ENCODE results near the gene CACNB3. TPM values are rescaled to one million over a fixed set of nuclear protein-coding genes. Genes with fewer than 3 reads are reported as not detected.

The CACNB3 gene
- total and polyA plus RNA-seq, 9 of the 15 experiments (the other 6 are each of a cell fraction or from before 2014, with no cell fraction given): 0.24 to 2.0 (median 1.5) TPM

DNA sequence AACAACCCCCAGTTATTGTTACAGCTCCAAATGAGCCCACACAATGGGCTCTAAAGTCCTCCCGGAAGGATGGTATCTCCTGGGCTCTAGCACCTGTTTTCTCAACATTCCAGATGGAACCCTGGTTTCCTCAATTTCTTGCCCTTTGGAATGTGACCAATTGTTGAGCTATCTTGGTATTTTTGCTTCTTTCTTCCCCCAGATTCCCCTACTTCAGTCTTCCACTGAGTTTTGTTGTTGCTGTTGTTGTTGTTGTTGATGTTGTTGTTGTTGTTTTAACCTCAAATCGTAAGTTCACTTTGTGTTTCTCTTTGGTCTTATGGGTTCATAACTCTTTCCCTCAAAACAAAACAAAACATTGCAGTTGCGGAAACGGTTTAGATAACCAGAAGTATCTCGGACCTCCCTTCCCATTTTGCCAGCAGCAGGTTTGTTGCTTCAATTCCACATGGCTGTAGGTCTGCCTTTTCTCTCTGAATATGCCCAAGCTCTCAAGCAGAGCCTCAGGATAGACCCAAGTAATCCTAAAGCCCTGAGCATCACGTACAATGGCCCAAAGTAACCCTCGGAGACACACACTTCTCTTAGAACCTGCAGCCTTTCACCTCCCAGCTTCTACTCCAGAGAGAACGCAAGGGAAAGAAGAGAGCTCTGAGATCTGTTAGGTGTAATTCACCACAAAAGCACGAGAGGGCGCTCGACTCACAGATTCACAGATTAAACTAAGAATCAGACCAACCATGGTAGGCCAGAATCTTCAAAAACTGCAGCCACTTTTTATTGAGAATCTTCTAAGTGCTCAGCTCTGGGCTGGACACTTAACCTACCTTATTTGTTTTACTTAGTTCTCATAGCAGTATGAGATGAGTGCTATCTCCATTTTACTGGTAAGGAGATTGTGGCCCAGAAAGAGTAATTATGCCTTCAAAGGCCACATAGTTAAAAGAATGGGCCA is 34.7 kb downstream of the CACNB3 start (continued):
- TF ChIP-seq TOE1 (IDR thresholded peaks at IDR 0.05; ENCODE audit: borderline replicate concordance): no peak
- no peak for TF ChIP-seq TOE1 (CRISPR knock-in tag; IDR thresholded peaks at IDR 0.05; ENCODE audit: borderline replicate concordance, low read depth)
- TF ChIP-seq, protein P1, sequence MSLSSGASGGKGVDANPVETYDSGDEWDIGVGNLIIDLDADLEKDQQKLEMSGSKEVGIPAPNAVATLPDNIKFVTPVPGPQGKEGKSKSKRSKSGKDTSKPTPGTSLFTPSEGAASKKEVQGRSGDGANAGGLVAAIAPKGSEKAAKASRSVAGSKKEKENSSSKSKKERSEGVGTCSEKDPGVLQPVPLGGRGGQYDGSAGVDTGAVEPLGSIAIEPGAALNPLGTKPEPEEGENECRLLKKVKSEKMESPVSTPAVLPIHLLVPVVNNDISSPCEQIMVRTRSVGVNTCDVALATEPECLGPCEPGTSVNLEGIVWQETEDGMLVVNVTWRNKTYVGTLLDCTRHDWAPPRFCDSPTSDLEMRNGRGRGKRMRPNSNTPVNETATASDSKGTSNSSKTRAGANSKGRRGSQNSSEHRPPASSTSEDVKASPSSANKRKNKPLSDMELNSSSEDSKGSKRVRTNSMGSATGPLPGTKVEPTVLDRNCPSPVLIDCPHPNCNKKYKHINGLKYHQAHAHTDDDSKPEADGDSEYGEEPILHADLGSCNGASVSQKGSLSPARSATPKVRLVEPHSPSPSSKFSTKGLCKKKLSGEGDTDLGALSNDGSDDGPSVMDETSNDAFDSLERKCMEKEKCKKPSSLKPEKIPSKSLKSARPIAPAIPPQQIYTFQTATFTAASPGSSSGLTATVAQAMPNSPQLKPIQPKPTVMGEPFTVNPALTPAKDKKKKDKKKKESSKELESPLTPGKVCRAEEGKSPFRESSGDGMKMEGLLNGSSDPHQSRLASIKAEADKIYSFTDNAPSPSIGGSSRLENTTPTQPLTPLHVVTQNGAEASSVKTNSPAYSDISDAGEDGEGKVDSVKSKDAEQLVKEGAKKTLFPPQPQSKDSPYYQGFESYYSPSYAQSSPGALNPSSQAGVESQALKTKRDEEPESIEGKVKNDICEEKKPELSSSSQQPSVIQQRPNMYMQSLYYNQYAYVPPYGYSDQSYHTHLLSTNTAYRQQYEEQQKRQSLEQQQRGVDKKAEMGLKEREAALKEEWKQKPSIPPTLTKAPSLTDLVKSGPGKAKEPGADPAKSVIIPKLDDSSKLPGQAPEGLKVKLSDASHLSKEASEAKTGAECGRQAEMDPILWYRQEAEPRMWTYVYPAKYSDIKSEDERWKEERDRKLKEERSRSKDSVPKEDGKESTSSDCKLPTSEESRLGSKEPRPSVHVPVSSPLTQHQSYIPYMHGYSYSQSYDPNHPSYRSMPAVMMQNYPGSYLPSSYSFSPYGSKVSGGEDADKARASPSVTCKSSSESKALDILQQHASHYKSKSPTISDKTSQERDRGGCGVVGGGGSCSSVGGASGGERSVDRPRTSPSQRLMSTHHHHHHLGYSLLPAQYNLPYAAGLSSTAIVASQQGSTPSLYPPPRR (CRISPR knock-in tag; IDR thresholded peaks at IDR 0.05; ENCODE audit: borderline replicate concordance): no peak
- no peak for TF ChIP-seq E2F1 (CRISPR knock-in tag; IDR thresholded peaks at IDR 0.05)
- TF ChIP-seq GATAD2A (IDR thresholded peaks at IDR 0.05): no peak
- no peak for TF ChIP-seq ZC3H11A (IDR thresholded peaks at IDR 0.05; ENCODE audit: low read depth, low read length)
- TF ChIP-seq ILK (tag; IDR thresholded peaks at IDR 0.05; ENCODE audit: borderline replicate concordance, low read depth): no peak
- TF ChIP-seq, protein P2, sequence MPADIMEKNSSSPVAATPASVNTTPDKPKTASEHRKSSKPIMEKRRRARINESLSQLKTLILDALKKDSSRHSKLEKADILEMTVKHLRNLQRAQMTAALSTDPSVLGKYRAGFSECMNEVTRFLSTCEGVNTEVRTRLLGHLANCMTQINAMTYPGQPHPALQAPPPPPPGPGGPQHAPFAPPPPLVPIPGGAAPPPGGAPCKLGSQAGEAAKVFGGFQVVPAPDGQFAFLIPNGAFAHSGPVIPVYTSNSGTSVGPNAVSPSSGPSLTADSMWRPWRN (IDR thresholded peaks at IDR 0.05; ENCODE audit: low read depth): no peak
- TF ChIP-seq SAFB (IDR thresholded peaks at IDR 0.05; ENCODE audit: borderline replicate concordance, low read depth, low read length): no peak
- no peak for TF ChIP-seq SMARCE1 (IDR thresholded peaks at IDR 0.05)
- no peak for TF ChIP-seq NCOA6 (IDR thresholded peaks at IDR 0.05)
- no peak for TF ChIP-seq ZBTB8A (IDR thresholded peaks at IDR 0.05; ENCODE audit: partially characterized antibody)
- TF ChIP-seq, protein P3, sequence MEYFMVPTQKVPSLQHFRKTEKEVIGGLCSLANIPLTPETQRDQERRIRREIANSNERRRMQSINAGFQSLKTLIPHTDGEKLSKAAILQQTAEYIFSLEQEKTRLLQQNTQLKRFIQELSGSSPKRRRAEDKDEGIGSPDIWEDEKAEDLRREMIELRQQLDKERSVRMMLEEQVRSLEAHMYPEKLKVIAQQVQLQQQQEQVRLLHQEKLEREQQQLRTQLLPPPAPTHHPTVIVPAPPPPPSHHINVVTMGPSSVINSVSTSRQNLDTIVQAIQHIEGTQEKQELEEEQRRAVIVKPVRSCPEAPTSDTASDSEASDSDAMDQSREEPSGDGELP (CRISPR knock-in tag; IDR thresholded peaks at IDR 0.05; ENCODE audit: borderline replicate concordance): no peak
- no peak for TF ChIP-seq FOXM1 (IDR thresholded peaks at IDR 0.05; ENCODE audit: low read depth)
- no peak for TF ChIP-seq FOXM1 (CRISPR knock-in tag; IDR thresholded peaks at IDR 0.05; ENCODE audit: low read depth)
- TF ChIP-seq, protein P4, sequence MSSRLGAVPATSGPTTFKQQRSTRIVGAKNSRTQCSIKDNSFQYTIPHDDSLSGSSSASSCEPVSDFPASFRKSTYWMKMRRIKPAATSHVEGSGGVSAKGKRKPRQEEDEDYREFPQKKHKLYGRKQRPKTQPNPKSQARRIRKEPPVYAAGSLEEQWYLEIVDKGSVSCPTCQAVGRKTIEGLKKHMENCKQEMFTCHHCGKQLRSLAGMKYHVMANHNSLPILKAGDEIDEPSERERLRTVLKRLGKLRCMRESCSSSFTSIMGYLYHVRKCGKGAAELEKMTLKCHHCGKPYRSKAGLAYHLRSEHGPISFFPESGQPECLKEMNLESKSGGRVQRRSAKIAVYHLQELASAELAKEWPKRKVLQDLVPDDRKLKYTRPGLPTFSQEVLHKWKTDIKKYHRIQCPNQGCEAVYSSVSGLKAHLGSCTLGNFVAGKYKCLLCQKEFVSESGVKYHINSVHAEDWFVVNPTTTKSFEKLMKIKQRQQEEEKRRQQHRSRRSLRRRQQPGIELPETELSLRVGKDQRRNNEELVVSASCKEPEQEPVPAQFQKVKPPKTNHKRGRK (tag; IDR thresholded peaks at IDR 0.05): no peak
- 0 out of 2 replicates have a peak, but pooled peaks have one; percentile 5 for TF ChIP-seq SMARCA5 (IDR thresholded peaks at IDR 0.05)
- peak; percentile 29; the same call in 1 of the 2 replicates for TF ChIP-seq CC2D1A (IDR thresholded peaks at IDR 0.05)
